Measurements from ENCODE around the gene PRR9.

DNA sequence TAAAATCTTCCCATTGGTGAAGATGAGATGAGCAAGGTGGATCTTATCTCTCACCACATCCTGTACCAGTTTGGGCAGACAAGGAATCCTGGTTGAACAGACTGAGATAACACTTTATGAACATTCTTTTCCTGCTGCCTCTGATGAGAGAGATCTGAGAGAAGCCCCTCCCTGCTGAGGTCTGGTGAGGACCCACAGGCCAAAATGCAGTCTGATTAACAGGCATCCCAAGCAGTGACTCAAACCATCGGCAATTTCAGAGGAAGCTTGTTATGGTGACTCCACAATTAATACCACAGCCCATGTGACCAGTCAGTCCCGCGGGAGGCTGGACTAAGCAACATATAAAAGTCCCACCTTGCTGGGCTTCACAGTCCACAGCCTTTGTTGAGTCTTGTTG, at the start of gene PRR9:
- no peak for TF ChIP-seq CTCF (IDR thresholded peaks at IDR 0.05)
- TF ChIP-seq POLR2A (IDR thresholded peaks at IDR 0.05), result no peak

All from esophagus squamous epithelium (tissue), 4 donors.